Fibroblast of mammary gland (primary cell): Measurements from ENCODE around the gene PATJ.

Experiments used
- DNase-seq: peaks from one replicate; pipeline ENCODE4 v3.0.0-alpha.2; 2010; ENCODE audit warnings: low read depth
- H3K4me3 ChIP-seq: 2 replicates; pipeline ENCODE4 v1.5.1; 2011; ENCODE audit warnings: low read depth, mild to moderate bottlenecking, low read length, moderate library complexity; ENCODE audit not compliant: control insufficient read depth
- TF ChIP-seq, protein P1 (sequence below): conservative IDR thresholded peaks from 2 replicates; pipeline ENCODE4 v1.5.1; 2011; ENCODE audit warnings: low read depth, low read length, inconsistent platforms; ENCODE audit not compliant: control insufficient read depth, insufficient read depth

The PATJ gene

GRCh38 chr1:62062087-62062486 lies 319.8 kb downstream of the PATJ start:
- TF ChIP-seq, protein P1, sequence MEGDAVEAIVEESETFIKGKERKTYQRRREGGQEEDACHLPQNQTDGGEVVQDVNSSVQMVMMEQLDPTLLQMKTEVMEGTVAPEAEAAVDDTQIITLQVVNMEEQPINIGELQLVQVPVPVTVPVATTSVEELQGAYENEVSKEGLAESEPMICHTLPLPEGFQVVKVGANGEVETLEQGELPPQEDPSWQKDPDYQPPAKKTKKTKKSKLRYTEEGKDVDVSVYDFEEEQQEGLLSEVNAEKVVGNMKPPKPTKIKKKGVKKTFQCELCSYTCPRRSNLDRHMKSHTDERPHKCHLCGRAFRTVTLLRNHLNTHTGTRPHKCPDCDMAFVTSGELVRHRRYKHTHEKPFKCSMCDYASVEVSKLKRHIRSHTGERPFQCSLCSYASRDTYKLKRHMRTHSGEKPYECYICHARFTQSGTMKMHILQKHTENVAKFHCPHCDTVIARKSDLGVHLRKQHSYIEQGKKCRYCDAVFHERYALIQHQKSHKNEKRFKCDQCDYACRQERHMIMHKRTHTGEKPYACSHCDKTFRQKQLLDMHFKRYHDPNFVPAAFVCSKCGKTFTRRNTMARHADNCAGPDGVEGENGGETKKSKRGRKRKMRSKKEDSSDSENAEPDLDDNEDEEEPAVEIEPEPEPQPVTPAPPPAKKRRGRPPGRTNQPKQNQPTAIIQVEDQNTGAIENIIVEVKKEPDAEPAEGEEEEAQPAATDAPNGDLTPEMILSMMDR: no peak
- no peak for DNase-seq
- no peak overlapping the region for H3K4me3 ChIP-seq

DNA sequence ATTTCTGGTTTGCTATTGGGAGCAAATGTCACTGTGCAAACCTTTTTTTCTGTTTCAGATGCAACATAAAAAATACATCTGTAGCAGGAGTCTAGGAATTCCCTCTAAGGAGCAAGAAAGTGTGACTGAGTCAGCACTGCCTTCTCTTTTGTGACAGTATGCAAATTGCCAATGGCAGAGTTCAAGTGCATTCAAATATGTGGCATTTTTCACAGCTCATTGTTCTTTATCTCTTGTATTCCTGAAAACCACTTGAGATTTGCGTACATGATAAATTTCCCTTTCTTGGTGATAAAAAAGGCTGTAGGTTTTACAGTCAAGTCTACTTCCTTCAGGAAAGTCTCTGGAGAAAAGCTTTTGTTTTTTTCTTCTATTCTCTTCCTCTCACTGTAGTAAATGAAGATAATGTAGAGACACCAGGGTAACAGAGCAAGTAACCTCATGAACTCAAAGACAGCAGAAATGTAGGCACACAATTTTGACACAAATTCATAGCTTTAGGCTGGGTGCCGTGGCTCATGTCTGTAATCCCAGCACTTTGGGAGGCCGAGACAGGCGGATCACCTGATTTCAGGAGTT lies 322.6 kb downstream of the PATJ start:
- no peak overlapping the region for H3K4me3 ChIP-seq
- DNase-seq: no peak
- TF ChIP-seq, protein P1: no peak

DNA sequence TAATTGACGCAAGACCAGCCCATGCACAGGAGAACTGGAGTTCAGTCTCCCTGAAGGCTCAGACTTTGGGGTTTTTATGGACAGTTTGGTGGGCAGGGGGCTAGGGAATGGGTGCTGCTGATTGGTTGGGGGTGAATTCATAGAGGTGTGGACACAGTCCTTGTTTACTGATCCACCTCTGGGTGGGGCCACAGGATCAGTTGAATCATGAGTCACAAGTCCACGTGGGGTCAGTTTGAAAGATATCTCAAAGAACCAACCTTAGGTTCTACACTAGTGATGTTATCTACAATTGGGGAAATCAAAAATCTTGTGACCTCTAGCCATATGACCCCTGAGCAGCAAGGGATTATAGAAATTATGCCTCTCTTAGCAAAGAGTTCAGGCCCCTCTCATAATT lies 324.4 kb downstream of the PATJ start:
- TF ChIP-seq, protein P1: no peak

DNA sequence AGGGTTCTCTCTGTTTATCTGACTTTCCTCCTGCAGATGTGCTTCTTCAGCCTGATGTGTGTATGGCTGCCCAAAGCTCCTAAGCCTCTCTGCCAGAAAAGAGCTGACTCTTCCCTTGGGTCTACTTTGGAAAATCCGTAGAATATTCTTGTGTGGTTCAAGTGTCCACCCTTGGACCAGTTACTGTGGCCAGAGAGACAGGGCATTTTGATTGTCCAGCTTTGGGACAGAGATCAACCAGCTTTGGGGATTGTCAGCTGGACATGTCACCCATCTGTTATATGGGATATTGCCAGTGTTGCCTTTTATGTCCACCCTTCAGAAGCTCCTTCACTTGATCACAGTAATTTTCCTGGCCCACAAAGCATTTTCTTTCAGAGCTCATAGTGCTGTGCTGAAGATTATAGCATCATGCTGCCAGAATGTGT lies 326.1 kb downstream of the PATJ start:
- H3K4me3 ChIP-seq: no peak overlapping the region
- TF ChIP-seq, protein P1: no peak
- DNase-seq: no peak

More for the DNA sequence above, 324.4 kb downstream of the PATJ start:
- no peak overlapping the region for H3K4me3 ChIP-seq
- no peak for DNase-seq

GRCh38 chr1:62068978-62069377 lies 326.7 kb downstream of the PATJ start:
- no peak overlapping the region for H3K4me3 ChIP-seq
- TF ChIP-seq, protein P1: no peak
- peak; percentile 37 for DNase-seq

DNA sequence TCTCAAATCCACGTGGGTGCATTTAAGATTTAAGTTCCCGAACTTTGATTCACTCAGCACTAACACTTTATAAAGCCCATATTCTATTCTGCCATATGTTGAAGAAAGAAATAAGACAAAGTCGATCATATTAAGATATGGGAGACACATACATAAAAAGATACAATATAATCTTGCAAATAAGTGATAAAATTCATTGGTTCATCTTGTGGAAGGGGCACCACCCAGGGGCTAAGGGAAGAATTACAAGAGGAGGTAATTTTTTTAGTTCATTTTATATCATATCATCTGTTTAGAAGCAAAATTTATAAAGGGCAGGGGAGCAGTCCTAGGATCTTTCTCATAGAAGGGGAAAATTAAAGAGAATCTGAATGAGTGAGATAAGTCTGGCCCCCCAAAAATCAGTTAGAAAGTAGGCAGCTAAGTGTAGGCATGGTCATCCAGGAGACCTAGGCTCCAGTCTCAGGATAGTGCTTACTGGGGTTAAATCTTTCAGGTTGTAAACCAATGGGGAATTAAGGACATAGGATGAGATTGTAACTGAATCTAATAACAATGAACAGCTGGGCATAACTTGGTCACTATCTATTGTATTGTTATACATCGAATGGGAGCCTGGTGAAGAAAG lies 328.2 kb downstream of the PATJ start:
- peak; percentile 31 for DNase-seq
- TF ChIP-seq, protein P1: peak; percentile 62
- no peak overlapping the region for H3K4me3 ChIP-seq

- no peak for DNase-seq
- H3K4me3 ChIP-seq: no peak overlapping the region
- TF ChIP-seq, protein P1: no peak
These were observed 329.4 kb downstream of the PATJ start for GRCh38 chr1:62071695-62072094.
